GM21529 (cell line): ENCODE data around the gene TENM4.

Source experiments
- ATAC-seq: cut with Tn5 transposase; IDR thresholded peaks from one replicate; pipeline ENCODE4 v1.9.1; 2021; ENCODE audit not compliant: unreplicated experiment

TENM4 gene

DNA sequence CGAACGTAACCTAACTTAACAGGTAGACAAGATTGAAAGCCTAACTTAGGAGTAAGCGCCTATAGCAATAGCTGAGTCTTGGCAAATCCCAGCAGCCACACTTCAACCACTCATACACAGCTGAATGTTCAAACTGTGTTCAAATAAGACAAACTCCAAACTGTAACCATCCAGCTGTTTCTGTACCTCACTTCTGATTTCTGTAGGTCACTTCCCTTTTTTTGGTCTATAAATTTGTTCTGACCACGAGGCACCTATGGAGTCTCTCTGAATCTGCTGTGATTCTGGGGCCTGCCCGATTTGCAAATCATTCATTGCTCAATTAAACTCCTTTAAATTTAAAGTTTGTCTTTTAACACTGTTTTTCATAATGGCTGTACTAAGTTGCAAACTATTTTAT lies 8.2 kb upstream of the TENM4 start:
- ATAC-seq = no peak

DNA sequence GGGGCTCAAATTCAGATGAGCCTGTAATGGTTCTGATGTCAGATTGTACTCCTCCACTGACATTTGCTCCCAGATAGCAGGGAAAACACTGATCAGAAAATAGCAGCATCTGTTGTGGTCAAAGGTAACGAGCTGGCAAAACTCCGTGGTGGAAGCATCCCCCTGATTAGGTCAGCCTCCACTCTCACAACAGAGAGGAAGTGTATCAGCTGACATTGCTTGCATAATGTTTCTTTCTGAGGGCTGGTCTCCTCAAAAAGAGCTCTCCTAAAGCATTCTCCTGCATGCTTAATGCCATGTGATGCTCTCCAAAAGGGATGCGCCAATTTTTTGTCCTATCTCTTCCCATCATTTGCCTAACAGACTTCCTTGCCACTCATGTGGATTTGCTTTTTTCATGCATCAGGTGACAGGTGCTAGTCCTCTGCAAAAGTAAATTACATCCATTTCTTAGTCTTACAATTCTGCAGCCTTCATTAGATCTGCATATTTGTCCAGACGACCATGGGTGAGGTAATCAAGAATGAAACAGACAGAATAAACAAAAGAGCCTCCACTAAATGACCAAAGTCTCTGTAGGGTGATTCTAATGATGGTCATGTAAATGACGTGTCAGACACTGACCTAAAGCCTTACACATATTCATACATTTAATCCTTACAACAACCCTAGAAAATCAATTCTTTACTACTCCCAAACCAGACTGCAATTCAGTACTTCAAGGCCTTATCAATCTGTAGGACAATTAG lies 6.4 kb upstream of the TENM4 start:
- no peak for ATAC-seq

DNA sequence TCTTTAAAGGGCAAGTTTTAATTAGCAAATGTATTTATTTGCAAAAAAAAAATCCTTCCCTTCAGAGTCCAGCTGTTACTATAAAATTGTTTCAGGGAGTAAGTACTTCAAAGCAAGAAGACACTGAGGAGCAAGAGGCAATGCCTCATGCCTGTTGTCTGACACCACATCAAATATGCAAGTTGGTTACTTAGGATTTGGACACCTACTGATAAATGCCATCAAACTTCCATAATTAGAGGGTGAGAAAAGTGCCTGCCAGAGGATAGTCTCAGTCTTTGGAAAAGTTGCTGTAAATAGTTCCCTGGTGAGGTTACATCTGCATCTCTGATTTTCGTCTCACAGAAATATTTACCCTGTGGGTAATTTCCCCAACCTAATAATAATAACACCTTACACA lies 4.1 kb upstream of the TENM4 start:
- ATAC-seq = no peak

DNA sequence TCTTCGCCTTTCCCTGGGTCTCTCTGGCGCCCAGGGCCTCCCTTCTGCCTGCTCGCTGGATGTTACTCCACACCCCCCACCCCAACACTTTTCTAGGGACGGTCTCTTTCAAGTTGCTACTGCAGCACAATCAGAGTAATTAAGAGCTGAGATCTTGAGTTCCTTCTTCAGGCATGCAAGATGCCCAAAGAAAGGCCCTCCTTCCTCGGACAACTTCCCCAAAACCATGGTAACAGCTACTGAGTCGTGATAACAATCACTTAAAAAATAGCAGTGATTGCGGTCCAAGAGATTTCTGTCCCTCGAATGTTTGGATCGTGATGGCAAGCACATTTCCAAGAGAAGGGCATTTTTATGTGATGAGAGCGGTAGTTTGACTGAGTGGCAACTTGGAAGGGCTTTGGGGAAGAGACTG lies 638 bp upstream of the TENM4 start:
- no peak for ATAC-seq

DNA sequence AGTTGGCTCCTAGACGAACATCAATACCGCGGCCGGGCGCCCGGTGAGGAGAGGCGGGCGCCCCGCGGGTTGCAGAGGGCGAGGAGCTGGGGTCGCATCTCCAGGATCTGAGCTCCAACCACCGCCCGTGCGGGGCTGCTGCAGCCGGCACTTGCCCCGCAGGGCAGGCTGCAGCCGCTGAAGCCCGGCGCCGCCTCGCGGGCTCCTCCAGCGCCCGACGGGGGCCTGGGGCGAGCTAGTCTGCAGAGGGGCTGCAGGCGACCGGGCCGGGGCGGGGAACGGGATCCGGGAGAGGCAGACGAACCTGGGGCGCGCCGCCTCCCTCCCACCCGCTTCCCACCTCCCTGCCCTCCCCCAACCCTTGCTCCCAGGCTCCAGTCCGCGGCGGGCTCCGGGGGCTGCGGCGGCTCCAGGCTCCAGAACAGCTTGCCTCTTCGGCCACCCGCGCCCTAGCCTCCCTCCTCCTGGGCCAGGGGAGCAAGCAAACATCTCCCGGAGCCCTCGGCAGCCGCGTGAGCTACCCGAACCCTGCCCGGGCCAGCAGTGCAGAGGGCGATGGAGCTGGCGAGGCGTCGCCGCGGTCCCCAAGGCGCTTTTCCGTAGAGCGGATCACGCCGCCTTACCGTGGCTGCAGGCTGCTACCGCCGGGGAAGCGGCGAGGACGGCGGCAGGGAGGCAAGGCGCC lies 802 bp downstream of the TENM4 start:
- peak; percentile 33 for ATAC-seq

DNA sequence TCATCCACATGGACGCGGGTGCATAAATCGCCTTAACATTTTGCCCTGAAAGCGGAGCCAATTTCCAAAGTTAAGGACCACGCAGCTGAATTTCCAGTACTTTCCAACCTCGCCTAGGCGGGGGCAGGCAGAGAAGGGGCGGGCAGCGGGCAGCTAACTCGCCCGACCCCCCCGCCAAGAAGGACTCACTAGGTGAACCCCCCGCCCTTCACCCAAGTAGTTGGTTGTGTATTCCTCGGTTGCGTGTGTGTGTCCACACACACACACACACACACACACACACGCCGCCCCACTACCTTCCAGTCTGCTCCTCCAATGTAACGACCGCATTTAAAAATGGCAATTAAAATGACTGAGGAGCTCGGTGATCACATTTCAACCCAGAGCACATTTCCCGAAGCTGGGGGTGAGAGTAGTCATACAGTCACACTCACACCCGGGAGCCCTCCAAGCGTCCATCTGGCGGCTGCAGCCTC lies 1.4 kb downstream of the TENM4 start:
- no peak for ATAC-seq

DNA sequence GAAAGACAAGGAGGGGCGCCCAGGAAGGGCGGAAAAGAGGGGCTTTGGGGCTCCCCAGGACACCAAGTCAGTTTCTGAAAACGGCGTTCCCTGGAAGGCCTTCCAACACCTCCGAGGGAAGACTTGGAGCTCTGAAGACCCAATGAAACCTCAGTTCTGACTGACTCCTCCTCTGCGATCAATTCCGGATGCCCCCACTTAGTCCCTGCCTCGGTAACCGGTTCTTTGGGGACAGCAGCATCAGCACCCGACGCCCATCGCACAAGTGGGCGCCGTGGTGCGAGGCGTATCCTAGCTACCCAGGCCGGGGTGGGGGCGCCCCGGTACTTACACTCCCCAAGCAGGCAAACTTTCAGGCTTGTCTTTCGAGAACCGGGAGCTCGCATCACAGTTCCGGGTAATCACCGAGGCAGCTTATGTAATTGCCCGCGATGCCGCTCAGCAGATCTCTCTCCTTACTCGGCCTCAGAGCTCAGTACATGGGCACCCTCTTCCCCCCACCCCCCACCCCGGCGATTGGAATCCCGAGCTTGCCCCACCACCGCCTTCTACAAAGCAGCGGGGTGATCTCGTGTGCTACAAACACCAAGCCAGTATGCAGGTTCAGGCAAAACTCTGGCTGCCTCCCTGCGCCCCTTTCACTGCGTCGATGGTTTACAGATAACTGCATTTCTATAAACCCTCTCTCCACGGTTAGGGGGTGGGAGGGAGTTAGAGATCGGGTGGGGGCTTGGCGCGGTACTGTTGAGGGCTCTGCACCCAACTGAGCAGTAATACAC lies 2.0 kb downstream of the TENM4 start:
- no peak for ATAC-seq

DNA sequence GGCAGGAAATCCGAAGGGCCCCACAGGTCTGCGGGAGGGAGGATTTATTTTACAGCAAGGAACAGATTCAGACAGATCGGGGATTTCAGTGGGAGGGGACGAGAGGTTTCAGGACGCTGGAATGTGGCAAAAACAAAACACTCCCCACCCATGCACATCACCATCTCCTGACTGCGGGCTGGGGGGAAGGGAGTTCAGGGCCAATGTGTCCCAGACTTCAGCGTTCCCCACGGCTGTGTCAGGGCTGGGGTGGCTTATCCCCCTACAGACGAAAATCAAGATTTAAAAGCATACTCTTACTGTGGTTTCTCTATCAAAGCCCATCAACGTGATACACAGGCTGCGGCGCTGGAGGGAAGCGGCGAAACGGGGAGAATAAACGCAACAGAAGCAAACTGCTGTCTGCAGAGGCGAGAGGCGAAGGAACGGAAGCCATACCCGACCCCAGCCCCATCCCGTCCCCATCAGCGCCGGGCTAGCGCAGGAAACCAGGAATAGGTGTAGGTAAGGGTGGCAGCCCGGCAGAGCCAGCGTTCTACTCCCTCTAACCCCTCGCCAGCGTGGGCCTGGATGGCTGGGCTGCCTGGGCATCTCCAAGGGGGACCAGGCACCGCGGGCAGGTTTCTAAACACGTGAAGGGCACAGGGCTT lies 2.7 kb downstream of the TENM4 start:
- no peak for ATAC-seq

DNA sequence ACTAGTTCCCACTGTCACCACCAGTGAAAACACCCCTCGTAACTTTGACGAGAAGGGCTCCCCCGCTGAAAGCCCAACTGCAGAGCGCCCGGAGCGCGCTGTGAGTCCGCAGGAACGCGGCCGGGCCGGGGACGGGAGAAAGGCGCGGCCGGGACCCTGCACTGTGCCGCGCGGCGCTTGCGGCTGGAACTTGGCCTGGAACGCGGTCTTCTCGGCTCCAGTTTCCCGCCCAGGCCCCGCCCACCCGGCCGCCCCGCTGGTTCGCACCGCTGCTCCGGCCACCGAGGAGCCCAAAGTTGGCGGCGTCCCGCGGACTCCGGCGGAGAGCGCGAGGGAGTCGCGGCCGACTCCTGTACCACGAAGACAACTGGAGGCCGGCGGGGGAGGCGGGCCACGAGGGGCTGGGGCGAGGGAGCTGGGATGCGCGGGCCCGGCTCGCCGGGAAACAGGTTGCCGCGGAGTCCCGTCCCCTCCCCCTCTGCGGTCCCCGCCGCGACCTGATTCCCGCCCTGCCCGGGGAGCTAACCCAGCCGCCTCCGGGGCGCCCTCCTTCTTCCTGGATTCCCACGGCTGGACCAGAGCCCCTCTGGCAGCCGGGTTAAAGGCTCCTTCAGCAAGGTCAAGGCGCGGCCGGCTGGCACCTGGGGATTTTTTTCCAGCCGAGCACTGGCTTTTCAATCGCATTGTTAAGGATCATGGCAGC lies 3.4 kb downstream of the TENM4 start:
- no peak for ATAC-seq

DNA sequence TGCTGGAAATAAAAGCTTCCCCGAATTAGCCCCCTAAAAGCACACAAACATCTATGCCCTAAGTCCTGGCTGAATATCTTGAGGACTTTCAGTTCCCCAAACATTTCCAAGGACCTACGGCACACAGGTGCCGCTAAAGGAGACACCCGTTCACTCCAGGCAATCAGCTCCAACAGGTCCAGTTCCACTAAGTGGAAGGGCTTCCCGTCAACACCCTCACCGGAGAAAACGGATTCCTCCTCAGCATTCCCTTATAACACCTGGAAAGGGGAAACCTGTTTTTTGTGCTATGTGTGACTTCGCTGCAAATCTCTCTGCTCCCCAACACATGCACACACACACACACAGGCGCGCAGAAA lies 3.9 kb downstream of the TENM4 start:
- ATAC-seq = no peak

DNA sequence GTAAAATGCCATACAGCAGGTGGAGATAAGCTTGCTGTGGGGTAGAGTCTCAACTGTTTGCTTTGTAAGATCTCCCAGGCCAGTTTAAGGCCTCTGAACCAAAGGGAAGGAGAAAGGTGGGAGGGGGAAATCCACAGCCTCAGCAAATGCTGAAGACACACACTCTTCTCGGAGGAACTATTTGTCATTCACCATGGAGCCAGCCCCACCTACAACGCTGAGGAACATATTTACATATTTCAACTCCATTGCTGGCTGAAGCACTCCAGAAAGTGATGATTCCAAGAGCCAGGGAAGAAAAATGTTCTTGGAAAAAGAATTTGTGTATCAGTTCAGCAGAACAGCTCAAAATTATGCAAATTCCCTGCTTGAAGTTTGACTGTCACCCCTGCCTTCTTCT lies 6.5 kb downstream of the TENM4 start:
- no peak for ATAC-seq

DNA sequence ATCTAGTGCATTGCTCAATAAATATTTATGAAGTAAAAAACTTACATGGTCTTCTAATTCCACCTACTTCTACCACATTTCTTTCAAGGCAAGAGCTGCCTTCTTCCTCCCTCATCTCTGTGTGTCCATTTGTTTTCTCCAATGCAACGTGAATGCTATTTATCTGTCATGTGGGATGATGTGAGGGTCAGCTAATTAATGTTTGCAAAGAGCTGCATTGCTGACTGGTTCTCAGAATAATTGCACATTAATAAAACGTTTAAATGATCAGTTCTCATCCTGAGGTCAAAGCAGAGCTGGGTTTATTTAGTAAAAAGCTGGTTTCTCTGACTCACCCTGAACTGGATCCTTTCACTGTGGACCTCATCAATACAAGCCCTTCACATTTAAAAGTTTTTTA lies 8.7 kb downstream of the TENM4 start:
- no peak for ATAC-seq

DNA sequence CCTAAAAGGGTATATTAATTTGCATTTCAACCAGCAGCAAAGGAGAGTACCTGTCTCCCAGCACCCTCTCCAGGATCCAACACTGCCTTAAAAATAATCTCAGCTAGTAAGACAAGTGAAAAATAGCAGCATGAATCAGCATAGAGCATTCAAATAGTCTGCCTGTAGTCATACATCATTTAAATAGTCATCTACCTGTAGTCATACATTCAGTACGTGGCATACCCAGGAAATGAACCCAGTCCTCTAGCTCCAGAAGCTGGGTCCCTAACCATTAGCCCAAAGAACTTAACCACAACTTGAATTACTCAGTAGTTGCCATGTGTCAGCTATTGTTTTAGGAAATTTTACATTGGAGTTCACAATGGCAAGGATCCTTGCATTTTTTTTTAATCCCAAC lies 9.3 kb downstream of the TENM4 start:
- no peak for ATAC-seq

DNA sequence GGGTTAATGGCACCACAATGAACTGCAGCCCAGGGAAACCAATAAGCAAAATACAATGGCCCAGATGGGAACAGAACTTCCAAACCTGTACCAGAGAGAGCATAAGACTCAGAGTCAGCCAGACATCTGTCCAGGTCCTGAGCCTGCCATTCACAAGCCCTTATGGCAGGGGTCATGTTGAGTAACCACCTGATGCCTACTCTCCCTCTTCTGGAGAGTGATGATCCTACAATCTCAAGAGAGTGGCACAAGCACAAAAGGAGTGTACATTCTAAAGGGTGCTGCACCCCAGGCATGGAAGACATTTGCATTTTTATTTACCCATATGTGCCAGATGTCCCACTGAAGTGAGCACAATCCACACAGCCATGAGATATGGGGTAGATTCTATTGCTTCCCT lies 10.6 kb downstream of the TENM4 start:
- no peak for ATAC-seq

DNA sequence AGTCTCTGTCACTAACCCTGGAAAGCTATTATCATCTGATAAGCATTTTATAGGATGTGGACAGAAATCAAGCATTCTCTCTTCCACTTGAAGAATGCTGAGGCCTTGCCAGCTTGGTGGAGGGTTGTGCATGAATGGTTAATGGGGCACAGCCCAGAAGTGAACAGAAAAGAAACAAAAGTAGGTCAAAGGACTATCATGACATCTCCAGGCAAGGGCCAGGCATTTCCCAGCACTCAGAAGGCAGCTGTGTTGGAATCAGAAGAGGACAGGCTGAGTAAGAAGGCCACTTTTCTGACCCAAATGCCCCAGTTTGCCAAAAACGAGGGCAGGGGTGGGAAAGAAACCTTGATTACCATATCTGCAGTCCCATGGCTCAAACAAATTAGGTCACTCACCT lies 12.4 kb downstream of the TENM4 start:
- no peak for ATAC-seq

DNA sequence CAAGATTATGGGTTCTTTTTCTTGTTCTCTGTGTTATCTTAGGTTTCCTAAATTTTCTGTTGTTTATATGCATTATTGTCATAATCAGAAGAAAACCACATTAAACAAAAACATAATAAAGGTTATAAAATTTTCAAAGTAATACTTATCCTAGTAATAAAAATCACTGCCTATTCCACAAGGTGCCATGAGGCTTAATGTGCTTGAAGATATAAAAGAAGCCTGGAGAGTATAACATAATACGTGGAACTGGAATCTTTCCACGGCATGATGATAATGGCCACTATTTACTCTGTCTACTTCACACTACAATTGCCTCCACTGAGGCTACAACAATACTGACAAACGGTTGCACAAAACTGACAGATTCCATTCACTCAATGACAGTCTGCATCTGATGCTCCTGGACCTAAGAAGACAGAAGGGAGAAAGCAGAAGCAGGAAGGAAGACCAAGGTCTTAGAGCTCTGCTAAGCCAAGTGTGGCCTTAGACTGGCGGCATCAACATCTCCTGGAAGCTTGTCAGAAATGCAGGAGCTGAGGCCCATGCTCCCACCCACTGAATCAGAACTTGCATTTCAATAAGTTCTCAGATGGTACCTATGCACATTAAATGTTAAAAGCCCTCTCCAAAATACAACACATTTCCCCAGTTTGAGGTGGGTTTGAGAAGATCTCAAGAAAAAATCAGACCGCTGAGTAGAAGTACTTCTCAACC lies 13.1 kb downstream of the TENM4 start:
- ATAC-seq = no peak

DNA sequence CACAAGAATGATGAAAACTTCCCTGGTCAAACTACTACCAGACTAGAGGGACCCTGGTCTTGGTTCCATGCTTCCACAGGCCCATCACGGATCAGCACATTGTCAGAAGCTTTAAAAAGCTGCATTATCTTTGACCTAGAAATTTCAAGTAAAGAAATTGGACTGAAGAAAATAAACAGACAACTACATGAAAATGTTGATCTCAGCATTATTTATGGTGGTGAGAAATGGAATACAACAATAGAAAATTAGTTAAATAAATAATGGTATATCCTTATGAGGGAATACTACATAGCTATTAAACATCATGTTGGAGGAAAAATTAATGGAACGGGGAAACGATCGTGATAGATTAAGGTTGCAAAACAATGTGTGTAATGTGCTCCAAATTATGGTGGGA lies 13.7 kb downstream of the TENM4 start:
- no peak for ATAC-seq

DNA sequence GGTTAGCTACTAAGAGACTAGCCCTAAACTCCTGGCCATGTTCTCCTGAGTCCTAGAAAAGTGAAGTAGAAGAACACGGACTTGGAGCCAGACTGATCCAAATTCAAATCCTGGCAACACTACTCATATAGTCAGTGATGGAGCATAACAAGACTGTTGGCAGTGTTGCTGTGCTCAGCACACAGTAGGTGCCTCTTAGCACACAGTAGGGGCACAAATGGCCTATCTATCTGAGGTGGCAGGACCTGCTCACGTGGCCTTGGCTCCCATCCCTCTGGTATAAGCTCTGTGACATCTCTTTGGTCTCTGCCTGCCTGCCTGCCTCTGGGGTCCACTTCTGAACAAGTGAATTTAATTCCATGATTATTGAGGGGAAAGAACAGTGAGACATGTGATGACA lies 15.4 kb downstream of the TENM4 start:
- ATAC-seq = no peak

DNA sequence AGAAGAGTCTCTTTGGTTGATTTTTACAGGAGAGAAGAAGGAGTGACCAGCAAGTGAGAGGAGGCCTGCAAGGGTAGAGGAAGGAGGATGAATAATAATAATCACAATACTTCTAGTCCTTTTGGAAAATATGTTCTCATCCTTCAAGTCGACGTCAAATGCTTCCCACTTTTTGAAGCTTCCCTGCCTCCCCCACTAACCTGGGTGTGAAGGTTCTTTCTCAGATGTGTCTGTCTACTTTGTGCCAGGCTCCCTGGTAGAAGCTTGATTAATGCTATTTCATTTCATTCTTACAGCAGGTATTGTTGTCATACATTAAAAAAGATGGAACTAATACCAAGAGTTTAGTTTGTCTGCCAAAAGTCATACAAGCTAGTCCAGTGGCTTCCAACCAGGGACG lies 17.1 kb downstream of the TENM4 start:
- ATAC-seq = no peak

DNA sequence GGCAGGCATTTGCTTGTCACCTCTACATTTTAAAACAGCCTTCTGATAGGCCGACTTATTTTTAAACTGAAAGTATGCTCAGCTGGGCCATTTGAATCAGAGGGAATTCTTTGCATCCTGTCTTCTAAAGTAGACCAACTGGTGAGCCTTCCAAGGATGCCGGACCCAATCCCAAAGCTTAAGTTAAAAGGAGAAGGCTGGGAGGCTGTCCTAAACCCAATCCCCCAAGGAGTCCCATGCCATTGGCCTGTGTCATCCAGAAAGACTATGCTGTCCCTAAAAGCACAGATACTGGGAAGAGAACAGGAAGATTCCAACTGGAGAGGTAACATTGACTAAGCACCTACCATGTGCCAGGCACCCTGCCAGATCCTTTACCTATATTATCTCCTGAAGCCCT lies 18.0 kb downstream of the TENM4 start:
- ATAC-seq = no peak
